GM19193 (cell line): ENCODE measurements around the gene RARA.

Source experiments
- POLR2A ChIP-seq: IDR thresholded peaks from 4 replicates; pipeline ENCODE4 v1.6.1; 2011; ENCODE audit not compliant: insufficient read depth, insufficient read length; ENCODE audit errors: extremely low read depth

Gene RARA

GRCh38 chr17:40309031-40309948, at the start of gene RARA:
TSS of gene RARA (plus strand) at chr17:40309180. CDS start at chr17:40331219, 22,039 bp downstream.
- TF ChIP-seq POLR2A, result no peak

GRCh38 chr17:40259505-40259904, 49.5 kb upstream of the RARA start:
- TF ChIP-seq POLR2A, result no peak

- TF ChIP-seq POLR2A, result no peak
Measured at GRCh38 chr17:40260528-40260927, 48.5 kb upstream of the RARA start.

GRCh38 chr17:40264458-40265185, 44.4 kb upstream of the RARA start:
- no peak for TF ChIP-seq POLR2A

- TF ChIP-seq POLR2A, result no peak
Measured at GRCh38 chr17:40265337-40265736, 43.6 kb upstream of the RARA start.

- no peak for TF ChIP-seq POLR2A
Measured at GRCh38 chr17:40266882-40267281, 42.1 kb upstream of the RARA start.

DNA sequence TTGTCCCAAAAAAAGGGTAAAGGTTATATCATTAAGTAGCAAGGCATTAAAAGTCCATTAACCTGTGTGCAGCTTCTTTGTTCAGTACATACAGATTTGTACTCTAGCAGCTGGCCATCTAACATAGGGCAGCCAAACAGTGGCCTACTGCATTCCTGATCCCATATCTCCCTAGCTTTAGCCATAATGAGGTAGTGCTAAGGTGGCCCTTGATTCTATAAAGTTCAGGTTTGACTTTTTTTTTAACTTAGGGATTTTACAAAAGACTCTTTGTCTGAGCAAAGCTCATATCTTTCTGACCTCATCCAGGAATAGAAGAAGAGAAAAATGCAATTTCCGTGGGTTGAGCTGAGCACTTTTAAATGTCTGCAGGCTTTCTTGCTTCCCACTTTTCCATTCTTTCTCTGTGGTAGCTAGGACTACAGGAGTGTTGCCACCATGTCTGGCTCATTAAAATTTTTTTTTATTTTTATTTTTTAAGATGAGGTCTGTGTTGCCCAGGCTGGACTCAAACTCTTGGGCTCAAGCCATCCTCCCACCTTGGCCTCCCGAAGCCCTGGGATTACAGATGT, 40.8 kb upstream of the RARA start:
- no peak for TF ChIP-seq POLR2A

- TF ChIP-seq POLR2A, result no peak
Measured at GRCh38 chr17:40278414-40278813, 30.6 kb upstream of the RARA start.

DNA sequence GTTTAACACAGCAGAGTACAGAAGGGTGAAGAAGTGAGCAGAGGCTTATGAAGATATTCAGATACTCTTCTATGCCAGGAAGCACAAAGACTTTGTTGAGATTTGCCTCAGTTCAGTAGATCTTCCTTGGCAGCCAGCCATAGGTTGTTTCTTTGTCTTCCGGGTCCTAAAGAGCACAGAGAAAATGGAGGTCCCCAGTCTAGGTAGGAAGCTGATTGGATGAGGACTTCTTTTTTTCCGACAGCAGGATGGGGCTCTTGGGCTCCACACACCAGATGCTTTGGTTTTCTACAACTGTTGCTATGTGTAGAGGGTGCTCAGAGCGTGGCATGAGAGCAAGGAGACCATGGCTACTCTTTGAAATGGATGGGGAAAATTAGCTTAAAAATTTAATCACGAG, 29.6 kb upstream of the RARA start:
- no peak for TF ChIP-seq POLR2A

GRCh38 chr17:40281663-40282062, 27.3 kb upstream of the RARA start:
- TF ChIP-seq POLR2A, result no peak

GRCh38 chr17:40283662-40284061, 25.3 kb upstream of the RARA start:
- TF ChIP-seq POLR2A, result no peak

DNA sequence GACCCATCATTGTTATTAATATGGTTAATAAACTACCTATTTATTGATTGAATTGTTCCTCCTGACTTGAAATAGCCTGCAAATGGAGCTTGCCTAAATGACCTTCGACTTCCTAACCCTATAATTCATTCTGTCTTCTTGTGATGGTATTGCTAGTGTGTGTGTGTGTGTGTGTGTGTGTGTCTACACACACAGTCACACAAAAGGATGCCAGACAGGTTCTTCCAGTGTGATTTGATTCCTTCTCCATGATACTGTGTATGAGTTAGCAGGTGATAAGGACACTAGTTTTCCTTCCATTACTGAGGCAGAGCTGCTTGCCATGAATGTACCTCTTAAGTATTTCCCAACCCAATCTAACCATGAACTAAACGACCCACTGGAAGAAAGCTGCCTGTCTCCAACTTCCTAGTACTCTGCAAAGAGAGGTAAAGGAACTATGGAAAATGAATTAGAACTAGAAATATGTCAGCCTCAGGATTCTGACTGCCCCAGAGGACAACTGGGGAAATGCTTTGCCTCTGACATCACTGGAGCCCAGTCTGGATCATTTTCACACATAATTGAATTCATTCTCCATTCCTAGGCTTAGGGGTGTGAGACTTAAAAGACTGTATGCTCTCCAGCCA, 24.8 kb upstream of the RARA start:
- TF ChIP-seq POLR2A, result no peak

GRCh38 chr17:40286473-40286872, 22.5 kb upstream of the RARA start:
- TF ChIP-seq POLR2A, result no peak

DNA sequence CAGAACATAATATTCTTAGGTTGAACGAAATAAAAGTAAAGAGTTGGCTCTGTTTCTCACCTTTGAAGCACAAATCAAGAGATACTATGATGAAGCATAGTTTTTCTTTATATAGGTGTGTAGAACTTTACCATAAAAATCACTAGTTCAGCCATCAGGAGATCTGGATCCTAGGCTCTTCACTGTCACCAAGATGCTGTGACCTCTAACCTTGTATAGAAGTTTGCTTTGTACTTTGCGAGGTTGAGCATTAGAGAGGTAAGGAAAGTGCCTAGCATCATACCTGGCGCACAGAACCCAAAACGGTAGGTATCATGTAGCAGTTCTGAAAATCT, 21.9 kb upstream of the RARA start:
- TF ChIP-seq POLR2A, result no peak
